ENCODE results near the gene WDR83.
"Not testable (repeated sequence)": the region's sequence is repeated elsewhere in the genome, so short reads cannot be mapped to it uniquely, and the experiment has no call there.

WDR83 gene, protein sequence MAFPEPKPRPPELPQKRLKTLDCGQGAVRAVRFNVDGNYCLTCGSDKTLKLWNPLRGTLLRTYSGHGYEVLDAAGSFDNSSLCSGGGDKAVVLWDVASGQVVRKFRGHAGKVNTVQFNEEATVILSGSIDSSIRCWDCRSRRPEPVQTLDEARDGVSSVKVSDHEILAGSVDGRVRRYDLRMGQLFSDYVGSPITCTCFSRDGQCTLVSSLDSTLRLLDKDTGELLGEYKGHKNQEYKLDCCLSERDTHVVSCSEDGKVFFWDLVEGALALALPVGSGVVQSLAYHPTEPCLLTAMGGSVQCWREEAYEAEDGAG

DNA sequence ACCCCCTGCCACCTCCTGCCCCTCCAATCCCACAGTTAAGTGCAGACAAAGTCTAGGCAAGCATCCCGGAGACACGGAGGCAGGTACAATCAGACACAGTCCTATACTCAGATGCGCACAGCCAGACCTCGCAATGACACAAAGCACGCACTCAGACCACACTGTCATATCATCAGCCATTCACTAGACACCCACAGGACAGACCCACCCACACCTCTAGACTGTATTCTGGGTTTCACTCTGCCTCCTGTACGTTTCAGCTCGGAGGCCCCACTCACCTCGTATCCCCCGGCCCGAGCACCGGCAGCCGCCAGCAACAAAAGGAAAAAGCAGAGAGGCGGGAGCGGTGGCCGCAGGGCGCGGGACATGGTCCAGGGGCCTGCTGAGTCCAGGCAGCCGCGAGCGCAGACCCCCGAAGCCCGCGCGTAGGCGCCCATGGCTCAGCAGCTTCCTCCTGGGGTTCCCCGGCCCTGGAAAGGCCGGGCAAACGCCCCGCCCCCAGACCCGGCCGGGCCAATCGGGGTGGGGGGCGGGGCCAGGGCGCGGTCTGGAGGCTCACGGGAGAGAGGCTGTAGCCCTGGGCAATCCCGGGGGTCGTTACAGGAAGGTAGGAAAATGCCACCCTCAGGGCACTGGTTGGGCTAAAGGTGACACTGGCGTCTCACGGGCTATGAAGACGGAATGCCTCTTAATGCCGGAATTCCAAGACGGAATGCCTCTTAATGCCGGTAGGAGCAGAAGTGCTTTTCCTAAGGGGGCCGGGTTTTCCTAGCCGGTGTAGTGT lies at the start of gene WDR83, which contains the start of gene MAN2B1:
TSS of gene WDR83 (plus strand) at position 543 of the 784 bp plus-strand sequence. CDS start 2,984 bp downstream, outside the sequence.
TSS of gene MAN2B1 (minus strand) at position 478 of the 784 bp plus-strand sequence. CDS start at position 437, 41 bp downstream.
- in situ Hi-C loops (cut with HindIII; ENCODE audit: low sequenced_read_pairs): no loop called here

DNA sequence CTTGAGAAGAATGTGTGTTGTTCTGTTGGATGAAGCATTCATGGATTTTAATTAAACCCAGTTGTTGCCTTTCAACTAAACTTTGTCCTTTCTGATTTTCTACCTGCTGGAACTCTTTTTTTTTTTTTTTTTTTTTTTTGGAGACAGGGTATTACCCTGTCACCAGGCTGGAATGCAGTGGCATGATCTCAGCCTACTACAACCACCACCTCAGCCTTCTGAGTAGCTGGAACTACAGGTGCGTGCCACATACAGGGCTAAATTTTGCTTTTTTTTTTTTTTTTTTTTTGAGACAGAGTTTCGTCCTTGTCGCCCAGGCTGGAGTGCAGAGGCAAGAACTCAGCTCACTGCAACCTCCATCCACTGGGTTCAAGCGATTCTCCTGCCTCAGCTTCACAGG lies 49.0 kb upstream of the WDR83 start:
- in situ Hi-C loops (cut with HindIII; ENCODE audit: low sequenced_read_pairs): no loop called here

DNA sequence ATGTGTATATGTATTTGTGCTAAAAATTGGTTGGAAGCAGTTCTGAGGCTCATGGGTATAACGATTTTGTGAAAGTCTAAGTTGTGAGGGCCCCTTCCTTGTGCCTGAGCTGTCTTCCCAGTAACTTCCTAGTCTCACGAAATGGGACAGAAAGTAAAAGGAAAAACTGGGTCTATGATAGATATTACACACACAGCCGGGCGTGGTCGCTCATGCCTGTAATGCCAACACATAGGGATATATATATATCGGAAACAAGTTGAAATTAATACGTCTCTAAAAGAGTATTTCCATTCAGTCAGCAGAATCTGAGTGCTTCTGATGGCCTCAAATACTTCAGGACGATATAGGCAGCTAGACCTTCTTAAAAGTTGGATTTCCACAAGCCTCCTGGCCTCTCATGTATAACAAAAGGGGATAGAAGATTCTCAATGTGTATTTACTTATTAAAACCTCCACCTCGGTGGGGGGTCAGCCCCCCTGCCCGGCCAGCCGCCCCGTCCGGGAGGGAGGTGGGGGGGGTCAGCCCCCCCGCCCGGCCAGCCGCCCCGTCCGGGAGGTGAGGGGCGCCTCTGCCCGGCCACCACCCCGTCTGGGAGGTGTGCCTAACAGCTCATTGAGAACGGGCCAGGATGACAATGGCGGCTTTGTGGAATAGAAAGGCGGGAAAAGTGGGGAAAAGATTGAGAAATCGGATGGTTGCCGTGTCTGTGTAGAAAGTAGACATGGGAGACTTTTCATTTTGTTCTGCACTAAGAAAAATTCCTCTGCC lies 45.2 kb upstream of the WDR83 start:
- in situ Hi-C loops (cut with HindIII; ENCODE audit: low sequenced_read_pairs): not testable (repeated sequence)

DNA sequence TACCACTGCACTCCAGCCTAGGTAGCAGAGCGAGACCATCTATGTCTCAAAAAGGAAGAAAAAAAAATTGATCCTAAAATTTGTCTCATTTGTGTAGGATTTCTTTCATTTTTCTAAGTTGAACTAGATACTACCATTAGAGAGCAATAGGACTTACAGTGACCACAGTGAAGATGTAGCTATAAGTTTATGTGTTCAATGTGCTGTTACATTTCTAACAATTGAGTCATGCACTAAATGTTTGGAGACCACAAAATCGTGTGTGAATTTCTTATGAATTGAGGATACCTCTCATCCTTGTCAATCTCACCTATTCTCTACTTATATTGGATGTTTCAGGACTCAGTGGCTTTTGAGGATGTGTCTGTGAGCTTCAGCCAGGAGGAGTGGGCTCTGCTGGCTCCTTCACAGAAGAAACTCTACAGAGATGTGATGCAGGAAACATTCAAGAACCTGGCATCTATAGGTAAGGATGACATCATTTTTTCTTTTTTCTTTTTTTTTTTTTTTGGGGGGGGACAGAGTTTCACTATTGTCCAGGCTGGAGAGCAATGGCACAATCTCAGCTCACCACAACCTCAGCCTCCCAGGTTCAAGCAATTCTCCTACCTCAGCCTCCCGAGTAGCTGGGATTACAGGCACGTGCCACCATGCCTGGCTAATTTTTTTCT lies 43.1 kb upstream of the WDR83 start:
- in situ Hi-C loops (cut with HindIII; ENCODE audit: low sequenced_read_pairs): no loop called here

DNA sequence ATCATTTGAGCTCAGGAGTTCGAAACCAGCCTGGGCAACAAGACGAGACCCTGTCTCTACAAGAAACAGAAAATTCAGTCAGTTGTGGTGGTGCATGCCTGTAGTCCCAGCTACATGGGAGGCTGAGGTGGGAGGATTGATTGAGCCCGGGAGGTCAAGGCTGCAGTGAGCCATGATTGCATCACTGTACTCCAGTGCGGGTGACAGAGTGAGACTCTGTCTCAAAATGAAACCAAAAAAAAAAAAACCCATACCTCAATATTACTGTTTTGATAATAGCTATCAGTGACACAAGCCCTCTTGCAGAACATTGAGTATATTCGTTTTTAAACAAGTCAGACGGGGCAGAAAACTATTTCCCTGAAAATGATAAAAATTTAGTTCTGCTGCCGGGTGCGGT lies 39.6 kb upstream of the WDR83 start:
- in situ Hi-C loops (cut with HindIII; ENCODE audit: low sequenced_read_pairs): no loop called here

DNA sequence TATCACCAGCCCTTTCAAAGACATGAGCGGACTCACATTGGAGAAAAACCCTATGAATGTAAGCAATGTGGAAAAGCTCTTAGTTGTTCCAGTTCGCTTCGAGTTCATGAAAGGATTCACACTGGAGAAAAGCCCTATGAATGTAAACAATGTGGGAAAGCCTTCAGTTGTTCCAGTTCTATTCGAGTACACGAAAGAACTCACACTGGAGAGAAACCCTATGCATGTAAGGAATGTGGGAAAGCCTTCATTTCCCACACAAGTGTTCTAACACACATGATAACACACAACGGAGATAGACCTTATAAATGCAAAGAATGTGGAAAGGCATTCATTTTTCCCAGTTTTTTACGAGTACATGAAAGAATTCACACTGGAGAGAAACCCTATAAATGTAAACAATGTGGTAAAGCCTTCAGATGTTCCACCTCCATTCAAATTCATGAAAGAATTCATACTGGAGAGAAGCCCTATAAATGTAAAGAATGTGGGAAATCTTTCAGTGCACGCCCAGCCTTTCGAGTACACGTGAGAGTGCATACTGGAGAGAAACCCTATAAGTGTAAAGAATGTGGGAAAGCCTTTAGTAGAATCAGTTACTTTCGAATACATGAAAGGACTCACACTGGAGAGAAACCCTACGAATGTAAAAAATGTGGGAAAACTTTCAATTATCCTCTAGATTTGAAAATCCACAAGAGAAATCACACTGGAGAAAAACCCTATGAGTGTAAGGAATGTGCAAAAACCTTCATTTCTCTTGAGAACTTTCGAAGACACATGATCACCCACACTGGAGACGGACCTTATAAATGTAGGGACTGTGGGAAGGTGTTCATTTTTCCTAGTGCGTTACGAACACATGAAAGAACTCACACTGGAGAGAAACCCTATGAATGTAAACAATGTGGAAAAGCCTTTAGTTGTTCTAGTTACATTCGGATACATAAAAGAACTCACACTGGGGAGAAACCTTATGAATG lies 38.3 kb upstream of the WDR83 start:
- in situ Hi-C loops (cut with HindIII; ENCODE audit: low sequenced_read_pairs): no loop called here

DNA sequence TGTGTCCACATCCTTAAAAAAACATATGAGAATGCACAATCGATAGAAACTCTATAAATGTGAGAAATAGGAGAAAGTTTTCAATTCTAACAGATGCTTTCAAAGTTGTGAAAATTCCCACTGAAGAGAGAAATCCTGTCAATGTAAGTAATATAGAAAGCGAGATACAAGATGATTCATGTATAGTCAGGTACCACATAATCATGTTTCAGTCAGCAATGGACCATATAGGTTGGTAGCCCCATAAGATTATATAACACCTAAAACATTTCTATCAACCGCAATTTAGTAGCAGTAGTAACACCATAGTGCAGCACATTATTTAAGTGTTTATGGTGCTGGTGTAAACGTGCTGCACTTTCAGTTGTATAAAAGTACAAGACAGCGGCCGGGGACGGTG lies 37.4 kb upstream of the WDR83 start:
- in situ Hi-C loops (cut with HindIII; ENCODE audit: low sequenced_read_pairs): no loop called here

DNA sequence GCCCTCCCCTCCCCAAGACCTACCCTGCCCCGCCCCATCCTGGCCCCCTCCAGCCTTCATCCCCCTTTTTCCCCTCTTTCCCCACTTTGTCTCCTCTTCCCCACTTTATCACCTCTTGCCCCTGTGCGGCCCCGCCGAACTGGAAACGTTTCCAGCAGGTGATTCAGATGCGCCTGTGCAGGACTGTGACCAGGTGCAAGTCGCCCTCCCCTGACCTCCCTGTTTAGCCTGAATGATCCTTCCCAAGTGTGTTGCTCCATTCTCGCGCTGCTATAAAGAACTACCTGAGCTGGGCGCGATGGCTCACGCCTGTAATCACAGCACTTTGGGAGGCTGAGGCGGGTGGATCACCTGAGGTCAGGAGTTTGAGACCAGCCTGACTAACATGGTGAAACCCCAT lies 30.0 kb upstream of the WDR83 start:
- in situ Hi-C loops (cut with HindIII; ENCODE audit: low sequenced_read_pairs): no loop called here

DNA sequence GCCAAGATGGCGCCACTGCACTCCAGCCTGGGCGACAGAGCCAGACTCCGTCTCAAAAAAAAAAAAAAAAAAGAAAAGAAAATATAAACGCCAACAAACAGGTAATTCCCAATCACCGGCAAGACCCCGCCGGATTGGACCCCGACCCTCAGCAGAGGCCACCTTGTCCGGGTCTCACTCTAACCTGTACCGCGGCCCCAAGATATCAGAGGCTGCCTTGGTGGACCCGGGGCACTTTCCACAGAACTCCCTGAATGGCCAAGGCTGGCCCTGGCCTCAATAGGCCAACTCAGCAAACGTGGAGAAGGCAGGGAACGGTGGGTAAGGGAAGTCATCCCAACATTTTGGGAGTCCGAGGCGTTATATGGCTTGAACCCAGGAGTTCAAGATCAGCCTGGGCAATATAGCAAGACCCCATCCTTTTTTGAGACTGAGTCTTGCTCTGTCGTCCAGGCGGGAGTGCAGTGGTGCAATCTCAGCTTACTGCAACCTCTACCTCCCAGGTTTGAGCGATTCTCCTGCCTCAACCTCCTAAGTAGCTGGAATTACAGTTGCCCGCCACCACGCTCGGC lies 27.9 kb upstream of the WDR83 start:
- in situ Hi-C loops (cut with HindIII; ENCODE audit: low sequenced_read_pairs): no loop called here

DNA sequence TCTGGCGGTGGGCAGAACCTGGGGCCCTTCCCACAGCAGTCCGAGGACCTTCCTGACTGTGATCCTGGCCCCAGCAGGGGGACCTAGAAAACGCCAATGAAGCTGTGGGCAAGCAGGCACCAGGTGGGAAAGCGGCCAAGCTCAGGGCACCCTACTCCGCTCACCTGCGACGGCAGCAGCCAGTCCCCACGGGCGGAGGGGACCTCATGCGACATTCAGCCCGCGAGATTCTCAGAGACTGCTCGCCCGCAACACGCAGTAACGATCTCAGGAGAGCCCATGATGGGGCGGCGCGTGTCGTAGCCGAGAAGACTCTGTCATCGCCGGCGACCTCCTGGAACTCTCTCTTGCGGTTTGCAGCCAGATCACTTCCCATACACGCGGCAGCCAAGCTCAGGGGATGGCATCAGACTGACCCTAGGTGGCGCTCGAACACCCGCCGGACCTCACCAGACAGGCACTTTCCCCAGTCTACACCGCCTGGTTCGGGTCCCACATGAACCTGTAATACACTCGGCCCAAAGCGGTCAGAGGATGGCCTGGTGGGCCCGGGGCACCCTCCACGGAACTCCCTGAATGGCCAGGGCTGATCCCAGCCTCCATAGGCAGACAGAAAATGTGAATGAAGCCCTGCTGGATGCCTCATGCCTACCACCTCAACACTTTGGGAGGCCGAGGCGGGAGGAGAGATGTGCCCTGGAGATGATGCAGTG lies 26.6 kb upstream of the WDR83 start:
- in situ Hi-C loops (cut with HindIII; ENCODE audit: low sequenced_read_pairs): no loop called here

DNA sequence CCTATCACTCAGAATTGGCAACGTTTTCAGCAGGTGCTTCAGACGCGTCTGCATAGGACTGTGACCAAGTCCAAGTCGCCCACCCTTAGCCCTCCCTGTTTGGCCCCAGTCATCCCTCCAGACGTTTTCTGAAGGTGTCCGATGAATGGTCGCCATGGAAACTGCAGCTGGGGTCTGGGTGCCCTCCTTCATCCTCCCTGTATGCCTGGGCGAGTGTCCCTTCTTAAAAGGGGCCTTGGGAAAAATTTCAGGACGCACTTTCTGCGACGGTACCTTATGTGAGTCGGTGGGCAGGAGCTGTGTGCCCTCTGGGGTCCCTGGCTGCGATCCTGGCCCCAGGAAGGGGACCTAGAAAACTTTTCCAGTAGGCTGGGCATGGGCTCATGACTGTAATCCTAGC lies 25.2 kb upstream of the WDR83 start:
- in situ Hi-C loops (cut with HindIII; ENCODE audit: low sequenced_read_pairs): no loop called here

DNA sequence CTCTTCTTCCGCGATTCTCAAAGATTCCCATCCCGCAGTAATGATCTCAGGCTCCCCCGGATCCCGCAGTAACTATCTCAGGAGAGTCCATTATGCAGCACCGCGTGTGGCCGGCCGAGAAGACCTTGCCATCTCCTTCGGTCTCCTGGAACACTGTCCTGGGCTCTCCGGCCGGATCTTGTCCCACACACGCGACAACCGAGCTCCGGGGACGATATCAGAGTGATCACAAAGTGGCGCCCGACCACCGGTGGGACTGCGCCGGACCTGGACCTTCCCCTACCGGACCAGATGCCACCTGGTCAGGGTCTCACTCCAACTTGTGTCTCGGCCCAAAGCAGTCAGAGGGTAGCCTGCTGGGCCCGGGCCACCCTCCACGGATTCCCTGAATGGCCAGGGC lies 24.1 kb upstream of the WDR83 start:
- in situ Hi-C loops (cut with HindIII; ENCODE audit: low sequenced_read_pairs): no loop called here

DNA sequence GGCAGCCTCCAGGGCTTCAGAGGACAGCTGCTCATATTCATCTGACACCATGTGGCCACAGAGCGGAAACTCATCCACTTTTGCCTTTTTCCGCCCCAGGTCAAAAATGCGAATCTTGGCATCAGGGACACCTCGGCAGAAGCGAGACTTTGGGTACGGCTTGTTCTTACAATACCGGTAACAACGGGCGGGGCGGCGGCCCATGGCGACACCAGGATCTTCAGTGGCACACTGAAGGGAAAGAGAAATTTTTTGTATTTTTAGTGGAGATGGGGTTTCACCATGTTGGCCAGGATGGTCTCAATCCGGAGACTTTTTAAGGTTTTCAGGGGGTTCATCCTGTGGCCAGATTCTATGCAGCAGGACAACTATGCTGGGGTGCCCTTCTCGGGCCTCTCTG lies 22.9 kb upstream of the WDR83 start:
- in situ Hi-C loops (cut with HindIII; ENCODE audit: low sequenced_read_pairs): not testable (repeated sequence)

DNA sequence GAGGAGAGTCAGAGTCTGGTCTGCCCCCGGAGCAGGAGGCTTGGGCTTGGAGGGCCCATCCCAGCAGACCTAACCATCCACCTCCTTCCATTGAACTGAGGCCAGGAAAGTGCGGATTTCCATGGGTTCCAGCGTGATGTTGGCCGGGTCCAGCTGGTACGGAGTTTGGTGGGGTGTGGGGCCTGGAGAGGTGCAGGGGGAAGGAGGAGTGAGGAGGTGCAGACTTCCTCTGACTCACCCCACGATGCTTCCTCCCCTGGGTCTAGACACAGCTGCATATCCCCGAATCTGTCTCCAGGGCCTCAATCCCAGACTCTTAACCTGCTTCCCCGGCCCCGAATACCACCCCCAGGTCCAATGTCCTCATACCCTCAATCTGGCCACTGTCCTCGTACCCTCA lies 20.1 kb upstream of the WDR83 start:
- in situ Hi-C loops (cut with HindIII; ENCODE audit: low sequenced_read_pairs): no loop called here

DNA sequence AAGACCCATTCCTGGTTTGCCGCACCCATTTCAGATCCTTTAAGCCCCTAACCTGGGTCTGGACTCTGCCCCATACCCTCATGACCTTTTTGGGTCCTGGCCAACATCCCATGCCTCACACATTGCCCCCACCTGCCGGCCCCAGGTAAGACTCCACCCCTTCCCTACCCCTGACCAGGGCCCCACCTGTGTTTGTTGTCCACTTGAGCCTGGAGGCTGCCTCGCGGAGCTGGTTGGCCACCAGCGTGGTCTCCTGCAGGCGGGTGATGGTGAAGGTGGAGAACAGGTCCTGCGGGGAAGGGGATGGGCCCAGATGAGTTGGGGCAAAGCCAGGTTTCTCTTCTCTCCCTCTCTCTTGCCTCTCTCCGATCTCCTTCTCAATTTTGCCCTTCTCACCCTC lies 19.6 kb upstream of the WDR83 start:
- in situ Hi-C loops (cut with HindIII; ENCODE audit: low sequenced_read_pairs): no loop called here

DNA sequence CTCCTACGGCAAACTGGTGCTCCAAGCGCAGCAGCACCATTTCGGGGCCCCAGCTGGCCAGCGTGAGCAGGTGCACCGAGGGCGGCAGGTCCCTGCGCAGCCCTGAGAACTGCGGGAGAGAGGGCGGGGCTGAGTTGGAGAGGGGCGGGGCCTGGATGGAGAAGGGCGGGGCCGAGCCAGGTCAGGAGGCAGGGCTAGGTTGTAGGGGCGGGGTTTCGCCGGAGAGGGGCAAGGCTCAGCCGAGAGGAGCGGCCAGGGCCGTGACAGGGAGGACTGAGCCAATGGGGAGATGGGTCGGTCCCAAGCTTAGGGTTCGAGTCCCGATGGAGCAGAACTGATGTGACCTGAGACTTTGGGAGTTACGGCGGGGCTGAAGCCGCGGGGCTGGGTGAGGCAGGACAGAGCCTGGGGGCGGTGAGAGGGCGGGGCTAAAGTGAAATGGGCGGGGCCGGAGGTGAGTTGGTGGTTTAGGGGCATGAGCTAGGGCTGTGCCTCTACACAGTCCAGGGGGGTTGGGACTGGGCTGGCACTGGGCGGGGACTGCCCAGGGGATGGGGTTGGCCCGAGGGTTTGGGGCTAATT lies 19.0 kb upstream of the WDR83 start:
- in situ Hi-C loops (cut with HindIII; ENCODE audit: low sequenced_read_pairs): no loop called here

DNA sequence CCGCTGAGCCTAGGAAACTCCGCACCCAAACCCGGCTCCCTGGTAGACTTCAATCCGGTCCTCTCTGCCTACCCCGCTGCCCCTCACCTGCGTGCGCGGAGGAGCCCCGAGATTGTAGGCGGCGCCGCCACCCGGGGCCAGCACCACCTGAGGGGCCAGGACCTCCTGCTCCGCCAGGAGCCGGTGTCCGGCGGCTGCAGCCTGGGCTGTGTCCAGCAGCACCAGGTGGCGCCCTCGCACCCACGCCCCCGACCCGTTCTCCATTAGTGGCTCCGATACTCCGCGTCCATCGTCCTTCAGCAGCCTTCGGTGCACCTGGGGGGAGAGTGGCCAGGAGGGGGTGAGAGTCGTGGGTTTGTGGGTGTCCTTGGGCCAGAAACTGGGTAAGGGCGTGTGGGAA lies 18.5 kb upstream of the WDR83 start:
- in situ Hi-C loops (cut with HindIII; ENCODE audit: low sequenced_read_pairs): no loop called here

DNA sequence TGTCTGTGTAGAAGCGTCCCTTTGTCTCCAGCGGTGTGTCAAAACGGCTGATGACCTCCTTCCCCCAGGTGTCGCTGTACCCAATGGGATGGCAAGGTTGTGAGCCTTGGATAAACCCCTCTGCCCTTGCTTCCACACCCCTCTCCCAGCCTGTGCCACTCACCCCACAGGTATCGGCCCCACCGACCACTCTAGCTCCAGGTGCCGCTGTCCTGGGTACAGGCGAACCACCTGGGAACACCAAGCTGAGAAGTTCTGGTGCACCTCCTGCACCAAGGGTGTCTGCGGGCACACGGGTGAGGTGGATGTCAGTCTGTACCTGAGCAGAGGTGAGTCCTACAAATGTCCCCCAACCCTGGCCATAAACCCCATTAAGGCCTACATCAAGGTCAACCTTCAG lies 16.7 kb upstream of the WDR83 start:
- in situ Hi-C loops (cut with HindIII; ENCODE audit: low sequenced_read_pairs): no loop called here

All from DLD1 (cell line).